ENCODE results near the gene GATC.

- TF ChIP-seq, protein P1, sequence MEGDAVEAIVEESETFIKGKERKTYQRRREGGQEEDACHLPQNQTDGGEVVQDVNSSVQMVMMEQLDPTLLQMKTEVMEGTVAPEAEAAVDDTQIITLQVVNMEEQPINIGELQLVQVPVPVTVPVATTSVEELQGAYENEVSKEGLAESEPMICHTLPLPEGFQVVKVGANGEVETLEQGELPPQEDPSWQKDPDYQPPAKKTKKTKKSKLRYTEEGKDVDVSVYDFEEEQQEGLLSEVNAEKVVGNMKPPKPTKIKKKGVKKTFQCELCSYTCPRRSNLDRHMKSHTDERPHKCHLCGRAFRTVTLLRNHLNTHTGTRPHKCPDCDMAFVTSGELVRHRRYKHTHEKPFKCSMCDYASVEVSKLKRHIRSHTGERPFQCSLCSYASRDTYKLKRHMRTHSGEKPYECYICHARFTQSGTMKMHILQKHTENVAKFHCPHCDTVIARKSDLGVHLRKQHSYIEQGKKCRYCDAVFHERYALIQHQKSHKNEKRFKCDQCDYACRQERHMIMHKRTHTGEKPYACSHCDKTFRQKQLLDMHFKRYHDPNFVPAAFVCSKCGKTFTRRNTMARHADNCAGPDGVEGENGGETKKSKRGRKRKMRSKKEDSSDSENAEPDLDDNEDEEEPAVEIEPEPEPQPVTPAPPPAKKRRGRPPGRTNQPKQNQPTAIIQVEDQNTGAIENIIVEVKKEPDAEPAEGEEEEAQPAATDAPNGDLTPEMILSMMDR (IDR thresholded peaks at IDR 0.05) = no peak
- TF ChIP-seq ZFX (IDR thresholded peaks at IDR 0.05; ENCODE audit: borderline replicate concordance) = no peak
Observed at GRCh38 chr12:120413901-120414695, 32.1 kb upstream of the GATC start.

Measured in 22Rv1 (cell line).